ENCODE measurements around the gene ECT2L.

DNA sequence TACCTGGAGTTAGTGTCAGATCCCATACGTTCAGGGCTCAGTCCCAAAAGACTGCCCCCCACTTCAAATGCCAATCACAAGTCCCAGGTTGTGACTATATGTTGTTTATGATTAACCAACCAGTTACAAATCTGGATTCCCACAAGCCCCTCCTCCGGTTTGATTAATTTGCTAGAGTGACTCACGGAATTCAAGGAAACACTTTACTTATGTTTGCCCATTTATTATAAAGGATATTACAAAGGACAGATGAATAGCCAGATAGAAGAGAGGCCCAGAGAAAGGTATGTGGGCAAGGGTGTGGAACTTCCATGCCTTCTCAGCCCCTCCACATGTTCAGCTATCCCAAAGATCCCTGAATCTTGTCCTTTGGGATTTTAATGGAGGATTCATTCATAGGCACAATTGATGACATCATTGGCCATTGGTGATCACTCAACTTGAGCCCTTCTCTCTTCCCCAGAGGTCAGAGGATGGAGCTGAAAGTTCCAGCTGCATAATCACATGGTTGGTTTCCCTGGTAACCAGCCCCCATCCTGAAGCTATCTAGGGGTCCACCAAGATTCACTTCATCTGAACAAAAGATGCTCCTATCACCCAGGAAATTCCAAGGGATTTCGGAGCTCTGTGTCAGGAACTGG, 2.0 kb downstream of the ECT2L start:
- no peak for TF ChIP-seq POLR2A (IDR thresholded peaks at IDR 0.05)
- TF ChIP-seq, protein P1, sequence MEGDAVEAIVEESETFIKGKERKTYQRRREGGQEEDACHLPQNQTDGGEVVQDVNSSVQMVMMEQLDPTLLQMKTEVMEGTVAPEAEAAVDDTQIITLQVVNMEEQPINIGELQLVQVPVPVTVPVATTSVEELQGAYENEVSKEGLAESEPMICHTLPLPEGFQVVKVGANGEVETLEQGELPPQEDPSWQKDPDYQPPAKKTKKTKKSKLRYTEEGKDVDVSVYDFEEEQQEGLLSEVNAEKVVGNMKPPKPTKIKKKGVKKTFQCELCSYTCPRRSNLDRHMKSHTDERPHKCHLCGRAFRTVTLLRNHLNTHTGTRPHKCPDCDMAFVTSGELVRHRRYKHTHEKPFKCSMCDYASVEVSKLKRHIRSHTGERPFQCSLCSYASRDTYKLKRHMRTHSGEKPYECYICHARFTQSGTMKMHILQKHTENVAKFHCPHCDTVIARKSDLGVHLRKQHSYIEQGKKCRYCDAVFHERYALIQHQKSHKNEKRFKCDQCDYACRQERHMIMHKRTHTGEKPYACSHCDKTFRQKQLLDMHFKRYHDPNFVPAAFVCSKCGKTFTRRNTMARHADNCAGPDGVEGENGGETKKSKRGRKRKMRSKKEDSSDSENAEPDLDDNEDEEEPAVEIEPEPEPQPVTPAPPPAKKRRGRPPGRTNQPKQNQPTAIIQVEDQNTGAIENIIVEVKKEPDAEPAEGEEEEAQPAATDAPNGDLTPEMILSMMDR (IDR thresholded peaks at IDR 0.05) = no peak
